Measurements from ENCODE around the gene PRR20B.
"Not testable (repeated sequence)": the region's sequence is repeated elsewhere in the genome, so short reads cannot be mapped to it uniquely, and the experiment has no call there.

The PRR20B gene

DNA sequence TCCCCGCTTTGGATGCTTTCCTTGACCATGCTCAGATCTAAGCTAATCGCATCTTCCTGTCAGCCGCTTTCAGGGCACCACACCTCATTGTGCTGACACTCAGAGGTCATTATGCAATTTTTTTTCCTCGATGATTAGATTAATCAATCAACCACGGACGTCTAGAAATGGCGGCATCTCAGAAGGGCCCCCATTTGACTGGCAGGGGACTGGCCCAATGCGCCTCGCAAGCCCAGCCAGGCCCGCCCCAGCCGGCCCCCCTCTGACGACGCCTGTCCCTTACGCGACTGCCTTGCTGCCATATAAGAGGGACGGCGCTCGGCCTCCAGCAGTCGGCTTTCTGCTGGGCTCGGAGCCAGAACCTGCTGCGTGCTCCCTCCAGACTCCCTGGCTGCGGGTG is at the start of gene PRR20B:
Gene PRR20B, plus strand, starts transcription at position 301 of the 400 bp plus-strand sequence. CDS start 387 bp downstream, outside the sequence.
- not testable (repeated sequence) for DNase-seq

GRCh38 chr13:57114945-57115344 is 32.3 kb upstream of the PRR20B start:
- no peak for DNase-seq

- DNase-seq: no peak
These were observed 23.6 kb upstream of the PRR20B start for GRCh38 chr13:57123681-57124080.

GRCh38 chr13:57128909-57129308 is 18.4 kb upstream of the PRR20B start:
- DNase-seq: no peak

DNA sequence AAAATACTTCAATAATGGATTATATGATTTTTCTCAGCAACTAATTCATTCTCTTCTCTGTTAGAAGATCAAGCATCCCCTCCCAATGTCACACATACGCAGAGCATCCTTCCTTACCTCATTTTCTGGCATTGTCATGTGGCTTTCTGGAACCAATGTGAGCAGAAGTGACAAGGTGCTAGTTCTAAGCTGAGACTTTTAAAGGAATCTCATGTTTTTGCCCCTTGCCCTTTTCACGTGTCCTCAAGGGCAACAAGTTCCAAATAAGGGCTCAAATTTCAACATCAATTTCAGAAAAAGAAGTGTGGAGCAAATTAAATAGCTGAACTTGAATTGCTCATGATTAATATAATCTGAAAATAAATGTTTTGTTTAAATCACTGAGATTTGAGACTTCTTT is 11.2 kb upstream of the PRR20B start:
- no peak for DNase-seq

GRCh38 chr13:57137585-57137984 is 9.7 kb upstream of the PRR20B start:
- DNase-seq: no peak

DNA sequence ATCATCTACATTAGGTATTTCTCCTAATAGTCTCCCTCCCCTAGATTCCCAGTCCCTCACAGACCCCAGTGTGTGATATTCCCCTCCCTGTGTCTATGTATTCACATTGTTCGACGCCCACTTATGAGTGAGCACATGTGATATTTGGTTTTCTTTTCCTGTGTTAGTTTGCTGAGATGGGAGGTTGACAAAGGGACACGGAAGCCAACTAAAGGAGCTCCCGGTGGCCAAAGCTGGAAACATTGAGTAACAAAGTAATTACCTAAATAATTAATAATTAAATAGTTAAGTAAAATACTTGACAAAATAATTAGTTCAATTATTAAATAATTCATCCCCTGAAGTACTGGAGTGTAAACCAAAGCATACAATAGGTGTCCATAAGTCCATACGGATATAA is 8.3 kb upstream of the PRR20B start:
- DNase-seq: no peak

GRCh38 chr13:57139781-57140180 is 7.5 kb upstream of the PRR20B start:
- DNase-seq: not testable (repeated sequence)

GRCh38 chr13:57140235-57140968 is 6.9 kb upstream of the PRR20B start, which contains the start of gene PRR20A:
TSS of gene PRR20A (plus strand) at chr13:57140918. CDS start at chr13:57141305, 387 bp downstream.
- DNase-seq: not testable (repeated sequence)

GRCh38 chr13:57148106-57148505 is 818 bp downstream of the PRR20B start:
- peak; percentile 1 for DNase-seq

DNA sequence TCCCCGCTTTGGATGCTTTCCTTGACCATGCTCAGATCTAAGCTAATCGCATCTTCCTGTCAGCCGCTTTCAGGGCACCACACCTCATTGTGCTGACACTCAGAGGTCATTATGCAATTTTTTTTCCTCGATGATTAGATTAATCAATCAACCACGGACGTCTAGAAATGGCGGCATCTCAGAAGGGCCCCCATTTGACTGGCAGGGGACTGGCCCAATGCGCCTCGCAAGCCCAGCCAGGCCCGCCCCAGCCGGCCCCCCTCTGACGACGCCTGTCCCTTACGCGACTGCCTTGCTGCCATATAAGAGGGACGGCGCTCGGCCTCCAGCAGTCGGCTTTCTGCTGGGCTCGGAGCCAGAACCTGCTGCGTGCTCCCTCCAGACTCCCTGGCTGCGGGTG is 6.5 kb downstream of the PRR20B start, which contains the start of gene PRR20C:
Gene PRR20C, plus strand, starts transcription at position 301 of the 400 bp plus-strand sequence. CDS start 387 bp downstream, outside the sequence.
- not testable (repeated sequence) for DNase-seq

DNA sequence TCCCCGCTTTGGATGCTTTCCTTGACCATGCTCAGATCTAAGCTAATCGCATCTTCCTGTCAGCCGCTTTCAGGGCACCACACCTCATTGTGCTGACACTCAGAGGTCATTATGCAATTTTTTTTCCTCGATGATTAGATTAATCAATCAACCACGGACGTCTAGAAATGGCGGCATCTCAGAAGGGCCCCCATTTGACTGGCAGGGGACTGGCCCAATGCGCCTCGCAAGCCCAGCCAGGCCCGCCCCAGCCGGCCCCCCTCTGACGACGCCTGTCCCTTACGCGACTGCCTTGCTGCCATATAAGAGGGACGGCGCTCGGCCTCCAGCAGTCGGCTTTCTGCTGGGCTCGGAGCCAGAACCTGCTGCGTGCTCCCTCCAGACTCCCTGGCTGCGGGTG is 13.0 kb downstream of the PRR20B start, which contains the start of gene PRR20D:
Gene PRR20D, plus strand, starts transcription at position 301 of the 400 bp plus-strand sequence. CDS start 387 bp downstream, outside the sequence.
- not testable (repeated sequence) for DNase-seq

DNA sequence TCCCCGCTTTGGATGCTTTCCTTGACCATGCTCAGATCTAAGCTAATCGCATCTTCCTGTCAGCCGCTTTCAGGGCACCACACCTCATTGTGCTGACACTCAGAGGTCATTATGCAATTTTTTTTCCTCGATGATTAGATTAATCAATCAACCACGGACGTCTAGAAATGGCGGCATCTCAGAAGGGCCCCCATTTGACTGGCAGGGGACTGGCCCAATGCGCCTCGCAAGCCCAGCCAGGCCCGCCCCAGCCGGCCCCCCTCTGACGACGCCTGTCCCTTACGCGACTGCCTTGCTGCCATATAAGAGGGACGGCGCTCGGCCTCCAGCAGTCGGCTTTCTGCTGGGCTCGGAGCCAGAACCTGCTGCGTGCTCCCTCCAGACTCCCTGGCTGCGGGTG is 19.6 kb downstream of the PRR20B start, which contains the start of gene PRR20E:
Gene PRR20E, plus strand, starts transcription at position 301 of the 400 bp plus-strand sequence. CDS start 387 bp downstream, outside the sequence.
- not testable (repeated sequence) for DNase-seq

DNA sequence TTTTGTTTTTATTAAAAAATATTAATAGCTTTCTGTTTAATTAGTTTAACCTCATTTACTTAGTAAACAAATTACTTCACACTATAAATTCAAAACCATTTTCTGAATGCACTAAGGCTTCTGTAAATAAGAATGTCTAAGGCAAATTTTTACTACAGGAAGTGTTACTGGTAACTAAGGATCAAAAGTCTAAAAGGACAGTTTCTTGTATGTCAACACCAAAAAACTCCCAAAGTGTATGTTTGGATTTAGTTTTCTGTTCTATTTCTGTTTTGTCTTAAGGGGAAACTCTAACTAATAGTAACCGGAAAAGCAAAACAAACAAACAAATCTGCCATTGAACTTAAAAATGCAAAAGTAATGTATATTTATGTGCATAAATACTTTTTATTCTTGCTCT is 44.4 kb downstream of the PRR20B start:
- no peak for DNase-seq

Measured in CD4-positive, alpha-beta T cell treated with Interleukin-21 for 1 hour (primary cell).